ENCODE data around the gene NDFIP1.

Gene NDFIP1

GRCh38 chr5:142125963-142126362, 17.4 kb downstream of the NDFIP1 start:
- no peak overlapping the region for H3K4me3 ChIP-seq (ENCODE audit: low read depth, low read length)
- DNase-seq (ENCODE audit: low read depth) = no peak
- no peak for TF ChIP-seq POLR2A (IDR thresholded peaks at IDR 0.05; ENCODE audit: extremely low read depth, insufficient read length)
- no peak for TF ChIP-seq MAX (IDR thresholded peaks at IDR 0.05; ENCODE audit: low read depth, low read length)
- no peak for TF ChIP-seq MYC (IDR thresholded peaks at IDR 0.05; ENCODE audit: low read depth, low read length)
- TF ChIP-seq, protein P1, sequence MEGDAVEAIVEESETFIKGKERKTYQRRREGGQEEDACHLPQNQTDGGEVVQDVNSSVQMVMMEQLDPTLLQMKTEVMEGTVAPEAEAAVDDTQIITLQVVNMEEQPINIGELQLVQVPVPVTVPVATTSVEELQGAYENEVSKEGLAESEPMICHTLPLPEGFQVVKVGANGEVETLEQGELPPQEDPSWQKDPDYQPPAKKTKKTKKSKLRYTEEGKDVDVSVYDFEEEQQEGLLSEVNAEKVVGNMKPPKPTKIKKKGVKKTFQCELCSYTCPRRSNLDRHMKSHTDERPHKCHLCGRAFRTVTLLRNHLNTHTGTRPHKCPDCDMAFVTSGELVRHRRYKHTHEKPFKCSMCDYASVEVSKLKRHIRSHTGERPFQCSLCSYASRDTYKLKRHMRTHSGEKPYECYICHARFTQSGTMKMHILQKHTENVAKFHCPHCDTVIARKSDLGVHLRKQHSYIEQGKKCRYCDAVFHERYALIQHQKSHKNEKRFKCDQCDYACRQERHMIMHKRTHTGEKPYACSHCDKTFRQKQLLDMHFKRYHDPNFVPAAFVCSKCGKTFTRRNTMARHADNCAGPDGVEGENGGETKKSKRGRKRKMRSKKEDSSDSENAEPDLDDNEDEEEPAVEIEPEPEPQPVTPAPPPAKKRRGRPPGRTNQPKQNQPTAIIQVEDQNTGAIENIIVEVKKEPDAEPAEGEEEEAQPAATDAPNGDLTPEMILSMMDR (IDR thresholded peaks at IDR 0.05; ENCODE audit: low read depth, low read length) = no peak

DNA sequence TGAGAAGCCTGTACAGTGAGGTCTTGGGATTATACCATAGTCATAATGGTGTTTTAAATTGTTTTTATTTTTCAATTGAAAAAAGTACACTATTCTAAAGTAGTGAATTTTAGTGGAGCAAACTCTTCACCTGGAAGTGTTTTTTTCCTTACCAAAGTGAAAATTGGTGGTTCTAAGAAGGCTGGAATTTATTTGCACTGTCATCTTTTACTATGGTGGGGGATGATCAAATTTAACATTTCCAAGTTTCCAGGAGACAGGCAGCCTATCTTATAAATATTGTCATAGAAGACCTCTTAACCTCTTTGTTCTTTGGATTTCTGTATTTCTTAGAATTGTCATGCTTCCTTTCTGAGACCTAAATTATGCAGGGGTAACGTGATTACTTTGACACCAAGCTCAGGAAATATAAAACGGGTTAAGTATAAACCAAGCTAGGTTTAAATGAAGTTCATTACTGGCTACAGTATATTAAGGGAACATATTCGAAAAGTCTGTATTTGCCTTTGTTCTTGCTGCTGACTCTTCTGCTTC, 20.2 kb downstream of the NDFIP1 start:
- no peak for TF ChIP-seq MYC (IDR thresholded peaks at IDR 0.05; ENCODE audit: low read depth, low read length)
- TF ChIP-seq, protein P1 (IDR thresholded peaks at IDR 0.05; ENCODE audit: low read depth, low read length) = no peak
- TF ChIP-seq MAX (IDR thresholded peaks at IDR 0.05; ENCODE audit: low read depth, low read length) = no peak
- no peak for TF ChIP-seq POLR2A (IDR thresholded peaks at IDR 0.05; ENCODE audit: extremely low read depth, insufficient read length)

DNA sequence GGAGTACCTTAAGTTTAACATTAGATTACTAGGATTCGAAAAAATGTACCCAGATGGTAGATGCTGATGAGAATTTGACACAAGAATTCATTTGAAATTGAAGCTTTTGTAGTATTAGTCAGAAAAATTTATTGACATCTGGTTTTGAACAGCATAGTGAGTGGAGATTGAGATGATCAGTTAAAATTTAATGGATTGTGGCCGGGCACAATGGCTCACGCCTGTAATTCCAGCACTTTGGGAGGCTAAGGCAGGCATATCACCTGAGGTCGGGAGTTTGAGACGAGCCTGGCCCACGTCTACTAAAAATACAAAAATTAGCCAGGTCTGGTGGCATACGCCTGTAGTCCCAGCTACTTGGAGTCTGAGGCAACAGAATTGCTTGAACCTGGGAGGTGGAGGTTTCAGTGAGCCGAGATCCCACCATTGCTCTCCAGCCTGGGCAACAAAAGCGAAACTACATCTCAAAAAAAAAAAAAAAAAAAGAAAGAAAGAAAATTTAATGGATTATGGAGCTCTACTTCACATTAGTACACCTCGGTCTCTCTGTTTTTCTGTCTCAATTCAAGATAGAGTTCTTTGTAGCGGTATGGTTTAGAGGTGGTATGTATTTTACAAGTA, 21.0 kb downstream of the NDFIP1 start:
- TF ChIP-seq POLR2A (IDR thresholded peaks at IDR 0.05; ENCODE audit: extremely low read depth, insufficient read length) = no peak
- TF ChIP-seq MAX (IDR thresholded peaks at IDR 0.05; ENCODE audit: low read depth, low read length) = no peak
- no peak for TF ChIP-seq MYC (IDR thresholded peaks at IDR 0.05; ENCODE audit: low read depth, low read length)
- H3K4me3 ChIP-seq (ENCODE audit: low read depth, low read length) = no peak overlapping the region
- DNase-seq (ENCODE audit: low read depth) = no peak

More for the DNA sequence above, 20.2 kb downstream of the NDFIP1 start:
- no peak overlapping the region for H3K4me3 ChIP-seq (ENCODE audit: low read depth, low read length)
- DNase-seq (ENCODE audit: low read depth) = no peak

DNA sequence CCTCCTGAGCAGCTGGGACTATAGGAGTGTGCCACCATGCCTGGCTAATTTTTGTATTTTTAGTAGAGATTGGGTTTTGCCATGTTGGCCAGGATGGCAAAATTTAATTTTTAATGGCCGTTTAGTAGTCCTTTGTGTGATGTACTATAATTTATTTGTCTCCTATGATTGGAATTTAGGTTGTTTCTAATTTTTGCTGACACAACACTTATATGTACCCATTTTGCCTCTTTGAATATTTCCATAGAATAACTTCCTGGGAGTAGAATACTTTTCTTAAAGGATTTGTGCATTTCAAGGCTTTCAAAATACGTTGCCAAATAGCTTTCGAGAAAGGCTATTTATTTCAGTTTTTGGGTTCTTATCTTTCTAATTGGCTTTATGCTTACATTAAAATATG, 22.8 kb downstream of the NDFIP1 start:
- DNase-seq (ENCODE audit: low read depth) = no peak
- no peak overlapping the region for H3K4me3 ChIP-seq (ENCODE audit: low read depth, low read length)
- no peak for TF ChIP-seq MAX (IDR thresholded peaks at IDR 0.05; ENCODE audit: low read depth, low read length)
- no peak for TF ChIP-seq POLR2A (IDR thresholded peaks at IDR 0.05; ENCODE audit: extremely low read depth, insufficient read length)
- TF ChIP-seq MYC (IDR thresholded peaks at IDR 0.05; ENCODE audit: low read depth, low read length) = no peak
- TF ChIP-seq, protein P1 (IDR thresholded peaks at IDR 0.05; ENCODE audit: low read depth, low read length) = no peak

- TF ChIP-seq, protein P1 (IDR thresholded peaks at IDR 0.05; ENCODE audit: low read depth, low read length) = no peak
- no peak for TF ChIP-seq POLR2A (IDR thresholded peaks at IDR 0.05; ENCODE audit: extremely low read depth, insufficient read length)
- TF ChIP-seq MAX (IDR thresholded peaks at IDR 0.05; ENCODE audit: low read depth, low read length) = no peak
- no peak for DNase-seq (ENCODE audit: low read depth)
These were observed 24.3 kb downstream of the NDFIP1 start for GRCh38 chr5:142132916-142133315.

GRCh38 chr5:142133330-142134206, 25.0 kb downstream of the NDFIP1 start:
- no peak overlapping the region for H3K4me3 ChIP-seq (ENCODE audit: low read depth, low read length)
- DNase-seq (ENCODE audit: low read depth) = no peak
- no peak for TF ChIP-seq MAX (IDR thresholded peaks at IDR 0.05; ENCODE audit: low read depth, low read length)

More at GRCh38 chr5:142132916-142133315, 24.3 kb downstream of the NDFIP1 start:
- H3K4me3 ChIP-seq (ENCODE audit: low read depth, low read length) = no peak overlapping the region

All from NB4 (cell line).